Measurements from ENCODE around the gene ST6GALNAC4. TPM values are rescaled to one million over a fixed set of nuclear protein-coding genes. Genes with fewer than 3 reads are reported as not detected.
A peak's percentile ranks its signal among the peaks of the same experiment; 100 is the strongest.

The ST6GALNAC4 gene
- total and polyA plus RNA-seq, 7 donors: 8.9 to 52.6 (median 24.3) TPM

DNA sequence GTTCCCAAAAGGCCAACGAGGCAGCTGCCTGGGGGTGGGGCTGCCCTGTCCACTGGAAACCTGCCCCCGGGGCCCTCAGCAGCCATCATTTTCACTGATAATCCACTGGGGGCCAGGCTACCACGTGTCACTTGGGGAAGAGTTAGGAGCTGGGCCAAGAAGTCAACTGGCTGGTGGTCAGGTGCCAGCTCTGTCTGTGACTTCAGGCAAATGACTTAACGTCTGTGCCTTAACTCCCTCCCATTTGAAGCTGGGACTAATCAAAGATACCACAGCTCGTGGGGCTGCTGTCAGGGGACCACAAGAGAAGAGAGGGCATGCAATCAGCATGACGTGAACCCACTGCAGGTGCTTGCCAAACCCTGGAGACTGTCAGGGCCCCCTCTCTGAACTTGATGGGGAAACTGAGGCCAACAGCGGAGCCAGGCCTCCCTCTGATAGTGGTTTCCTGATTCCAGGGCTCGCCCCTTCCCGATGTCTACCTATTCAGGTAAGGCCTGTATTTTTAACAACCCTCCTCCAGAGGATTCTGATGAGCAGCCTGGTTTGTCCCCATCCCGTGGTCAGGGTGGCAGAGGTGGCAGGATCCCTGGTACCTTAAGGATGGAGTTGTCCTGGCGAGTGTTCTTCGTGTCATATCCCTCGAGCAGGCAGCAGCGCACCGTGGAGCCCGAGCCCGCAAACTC, 33.1 kb upstream of the ST6GALNAC4 start:
- peaks cover 13% of the 10 kb centered on the region for H3K4me1 ChIP-seq
- ATAC-seq: peak in 3 of 4 donors; percentile 22 to 54 (median 50)
- DNase-seq: no peak
- no peaks in the 10 kb centered on the region for H3K27me3 ChIP-seq (ENCODE audit: insufficient read depth in 3 of 3, low read length in 2 of 3)
- peaks cover 0 to 7% of the 10 kb centered on the region in 2 donors for H3K36me3 ChIP-seq (ENCODE audit: insufficient read depth in 1 of 2, low read depth in 1 of 2)
- WGBS, 3 donors: 67 to 72% (median 69%) methylated on average over 17 of the region's 17 CpGs
- no peaks in the 10 kb centered on the region for H3K9me3 ChIP-seq
- H3K4me3 ChIP-seq: no peak overlapping the region
- no peak overlapping the region for H3K27ac ChIP-seq
- TF ChIP-seq, protein P1, sequence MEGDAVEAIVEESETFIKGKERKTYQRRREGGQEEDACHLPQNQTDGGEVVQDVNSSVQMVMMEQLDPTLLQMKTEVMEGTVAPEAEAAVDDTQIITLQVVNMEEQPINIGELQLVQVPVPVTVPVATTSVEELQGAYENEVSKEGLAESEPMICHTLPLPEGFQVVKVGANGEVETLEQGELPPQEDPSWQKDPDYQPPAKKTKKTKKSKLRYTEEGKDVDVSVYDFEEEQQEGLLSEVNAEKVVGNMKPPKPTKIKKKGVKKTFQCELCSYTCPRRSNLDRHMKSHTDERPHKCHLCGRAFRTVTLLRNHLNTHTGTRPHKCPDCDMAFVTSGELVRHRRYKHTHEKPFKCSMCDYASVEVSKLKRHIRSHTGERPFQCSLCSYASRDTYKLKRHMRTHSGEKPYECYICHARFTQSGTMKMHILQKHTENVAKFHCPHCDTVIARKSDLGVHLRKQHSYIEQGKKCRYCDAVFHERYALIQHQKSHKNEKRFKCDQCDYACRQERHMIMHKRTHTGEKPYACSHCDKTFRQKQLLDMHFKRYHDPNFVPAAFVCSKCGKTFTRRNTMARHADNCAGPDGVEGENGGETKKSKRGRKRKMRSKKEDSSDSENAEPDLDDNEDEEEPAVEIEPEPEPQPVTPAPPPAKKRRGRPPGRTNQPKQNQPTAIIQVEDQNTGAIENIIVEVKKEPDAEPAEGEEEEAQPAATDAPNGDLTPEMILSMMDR (IDR thresholded peaks at IDR 0.05): no peak
- intact Hi-C loops (cut with DNase I): loop anchor here in 1 of 2 donors (10.0 kb wide), 1 partner anchor 165 kb away; no protein-coding TSS in a partner anchor

DNA sequence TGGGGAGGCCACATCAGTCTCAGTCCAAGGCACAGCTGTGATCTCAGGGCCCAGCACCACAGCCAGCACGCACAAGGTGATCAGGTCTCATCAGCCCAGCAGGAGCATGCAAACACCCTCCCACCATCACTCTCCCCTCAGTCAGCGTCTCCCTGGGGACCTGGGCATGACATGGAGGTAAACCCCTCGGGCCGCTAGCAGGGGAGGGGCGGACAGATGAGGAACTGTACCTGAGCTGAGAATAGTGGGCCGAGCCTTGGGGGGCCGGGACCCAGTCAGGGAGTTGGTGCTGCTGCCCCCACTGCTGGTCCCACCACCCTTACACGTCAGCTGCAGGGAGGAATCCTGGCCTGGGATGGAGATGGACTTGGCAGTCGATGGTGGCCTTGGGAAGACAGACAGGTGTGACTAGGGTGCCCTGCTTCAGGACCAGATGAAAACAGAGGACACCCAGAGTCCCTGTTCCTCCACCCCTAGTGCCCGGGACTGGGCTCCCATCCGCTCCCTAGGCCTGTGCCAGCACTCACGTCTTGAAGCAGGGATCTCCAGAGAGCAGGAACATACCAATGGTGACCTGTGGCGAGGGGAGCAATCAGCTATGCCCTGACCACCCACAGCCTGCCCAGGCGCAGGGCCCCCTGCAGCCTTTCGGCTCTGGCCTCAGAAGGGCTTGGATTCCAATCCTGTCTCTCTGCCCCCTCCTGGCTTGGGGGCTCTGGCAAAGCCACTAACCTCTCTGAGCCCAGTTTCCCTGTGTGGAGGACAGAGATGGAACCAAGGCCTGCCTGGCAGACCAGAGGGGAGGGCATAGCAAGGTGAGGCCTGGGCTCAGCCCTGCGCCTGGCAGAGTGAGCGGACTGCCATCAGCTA, 31.2 kb upstream of the ST6GALNAC4 start:
- Histone ChIP-seq H3K4me3 (no peak overlapping the region), H3K27me3 (ENCODE audit: insufficient read depth in 3 of 3, low read length in 2 of 3) (no peaks in the 10 kb centered on the region), H3K4me1 (peaks cover 7% of the 10 kb centered on the region), H3K27ac (no peak overlapping the region), H3K9me3 (no peaks in the 10 kb centered on the region), H3K36me3 (ENCODE audit: insufficient read depth in 1 of 2, low read depth in 1 of 2) (peaks cover 0 to 20% of the 10 kb centered on the region in 2 donors)
- DNase-seq (no peak), ATAC-seq (no peak)
- WGBS, 3 donors: 87 to 90% (median 87%) methylated on average over 16 to 17 of the region's 17 CpGs
- intact Hi-C loops (cut with DNase I): loop anchor here in 1 of 2 donors (10.0 kb wide), 1 partner anchor 167 kb away; no protein-coding TSS in a partner anchor
- TF ChIP-seq, protein P1 (IDR thresholded peaks at IDR 0.05): no peak

DNA sequence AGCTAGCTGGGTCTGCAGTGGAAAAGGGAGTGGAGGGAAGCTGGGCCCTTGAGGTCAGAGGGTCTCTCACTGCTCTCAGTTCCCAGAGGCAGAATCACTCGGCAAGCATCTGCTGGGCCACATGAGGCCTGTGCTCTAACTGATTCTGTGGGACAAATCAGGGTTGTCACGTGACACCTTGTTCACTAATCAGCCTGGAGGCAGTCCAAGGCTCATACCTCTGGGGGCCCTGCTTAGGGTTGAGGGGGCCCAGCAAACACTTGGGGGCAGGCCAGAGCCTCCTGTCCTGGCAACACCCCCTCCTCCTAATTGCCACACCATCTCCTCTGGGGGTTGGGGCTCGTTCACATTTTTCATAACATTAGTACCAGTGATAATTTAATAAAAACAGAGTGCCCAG, 29.9 kb upstream of the ST6GALNAC4 start:
- Histone ChIP-seq H3K9me3 (no peaks in the 10 kb centered on the region), H3K27me3 (ENCODE audit: insufficient read depth in 3 of 3, low read length in 2 of 3) (no peaks in the 10 kb centered on the region), H3K27ac (no peak overlapping the region), H3K36me3 (ENCODE audit: insufficient read depth in 1 of 2, low read depth in 1 of 2) (peaks cover 0 to 24% of the 10 kb centered on the region in 2 donors), H3K4me1 (peaks cover 7% of the 10 kb centered on the region), H3K4me3 (no peak overlapping the region)
- 52 to 63% (median 60%) methylated on average over 3 of the region's 3 CpGs for WGBS, 3 donors
- no peak for ATAC-seq
- TF ChIP-seq, protein P1 (IDR thresholded peaks at IDR 0.05): no peak
- intact Hi-C loops (cut with DNase I): loop anchor here in 1 of 2 donors (10.0 kb wide), 1 partner anchor 168 kb away; no protein-coding TSS in a partner anchor
- no peak for DNase-seq

DNA sequence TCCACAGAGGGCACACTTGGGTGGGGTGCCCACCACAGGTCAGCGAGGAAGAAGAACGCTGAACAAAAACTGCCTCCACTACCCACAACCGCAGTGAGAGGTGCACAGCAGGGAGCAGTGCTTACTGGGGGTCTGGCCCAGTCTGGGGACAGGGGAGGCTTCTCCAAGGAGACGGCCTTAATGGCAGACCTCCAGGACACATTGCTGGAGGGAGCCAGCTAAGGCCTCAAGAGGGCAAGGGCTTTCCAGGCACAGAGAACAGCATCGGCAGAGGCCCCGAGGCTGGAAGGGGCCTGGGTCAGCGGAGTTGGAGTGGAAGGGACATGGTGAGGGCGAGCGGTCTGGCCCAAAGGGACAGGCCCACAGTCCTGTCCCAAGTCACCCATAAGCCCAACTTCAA, 29.1 kb upstream of the ST6GALNAC4 start:
- Histone ChIP-seq H3K9me3 (no peaks in the 10 kb centered on the region), H3K4me3 (no peak overlapping the region), H3K27me3 (ENCODE audit: insufficient read depth in 3 of 3, low read length in 2 of 3) (no peaks in the 10 kb centered on the region), H3K27ac (no peak overlapping the region), H3K36me3 (ENCODE audit: insufficient read depth in 1 of 2, low read depth in 1 of 2) (peaks cover 0 to 24% of the 10 kb centered on the region in 2 donors), H3K4me1 (peaks cover 7% of the 10 kb centered on the region)
- DNase-seq: no peak
- TF ChIP-seq, protein P1 (IDR thresholded peaks at IDR 0.05): no peak
- intact Hi-C loops (cut with DNase I): loop anchor here in 1 of 2 donors (2.0 to 10.0 kb wide), 2 partner anchors 89 to 169 kb away; no protein-coding TSS in a partner anchor
- ATAC-seq: no peak
- 83 to 86% (median 83%) methylated on average over 9 of the region's 9 CpGs for WGBS, 3 donors
